Measurements from ENCODE around the gene TLCD3A. TPM values are rescaled to one million over a fixed set of nuclear protein-coding genes. Genes with fewer than 3 reads are reported as not detected.

TLCD3A gene
- total RNA-seq, 4 donors from 2014 or later = 2.2 to 4.4 (median 2.9) TPM

DNA sequence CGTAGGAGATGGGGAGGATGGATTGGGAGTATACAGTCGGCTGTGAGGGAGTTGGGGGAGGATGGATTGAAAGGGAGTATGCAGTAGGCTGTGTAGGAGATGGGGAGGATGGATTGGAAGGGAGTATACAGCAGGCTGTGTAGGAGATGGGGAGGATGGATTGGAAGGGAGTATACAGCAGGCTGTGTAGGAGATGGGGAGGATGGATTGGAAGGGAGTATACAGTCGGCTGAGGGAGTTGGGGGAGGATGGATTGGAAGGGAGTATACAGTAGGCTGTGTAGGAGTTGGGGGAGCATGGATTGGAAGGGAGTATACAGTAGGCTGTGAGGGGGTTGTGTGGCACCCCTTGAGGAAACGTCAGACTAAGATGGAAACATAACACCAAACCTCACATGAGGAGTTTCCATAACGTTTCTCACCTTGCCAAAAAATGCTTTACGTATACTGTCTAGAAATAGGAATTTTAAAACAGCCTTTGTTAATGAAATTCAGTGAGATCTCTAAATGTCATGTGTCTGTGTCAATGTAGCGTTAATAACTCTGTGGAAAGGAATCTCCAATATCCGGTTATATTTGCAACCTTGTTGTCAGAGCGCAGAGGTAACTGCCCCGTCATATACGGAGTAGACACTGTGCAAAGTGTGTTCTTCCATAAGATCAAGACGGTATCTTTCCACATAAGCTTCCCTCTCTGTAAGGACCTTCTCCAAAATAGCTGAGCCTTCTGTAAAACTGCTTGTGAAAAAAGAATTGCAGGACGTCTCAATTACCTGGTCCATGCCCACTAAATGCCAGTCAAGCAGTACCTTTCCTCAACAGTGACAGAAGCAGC, 11.5 kb upstream of the TLCD3A start:
- TF ChIP-seq, protein P1, sequence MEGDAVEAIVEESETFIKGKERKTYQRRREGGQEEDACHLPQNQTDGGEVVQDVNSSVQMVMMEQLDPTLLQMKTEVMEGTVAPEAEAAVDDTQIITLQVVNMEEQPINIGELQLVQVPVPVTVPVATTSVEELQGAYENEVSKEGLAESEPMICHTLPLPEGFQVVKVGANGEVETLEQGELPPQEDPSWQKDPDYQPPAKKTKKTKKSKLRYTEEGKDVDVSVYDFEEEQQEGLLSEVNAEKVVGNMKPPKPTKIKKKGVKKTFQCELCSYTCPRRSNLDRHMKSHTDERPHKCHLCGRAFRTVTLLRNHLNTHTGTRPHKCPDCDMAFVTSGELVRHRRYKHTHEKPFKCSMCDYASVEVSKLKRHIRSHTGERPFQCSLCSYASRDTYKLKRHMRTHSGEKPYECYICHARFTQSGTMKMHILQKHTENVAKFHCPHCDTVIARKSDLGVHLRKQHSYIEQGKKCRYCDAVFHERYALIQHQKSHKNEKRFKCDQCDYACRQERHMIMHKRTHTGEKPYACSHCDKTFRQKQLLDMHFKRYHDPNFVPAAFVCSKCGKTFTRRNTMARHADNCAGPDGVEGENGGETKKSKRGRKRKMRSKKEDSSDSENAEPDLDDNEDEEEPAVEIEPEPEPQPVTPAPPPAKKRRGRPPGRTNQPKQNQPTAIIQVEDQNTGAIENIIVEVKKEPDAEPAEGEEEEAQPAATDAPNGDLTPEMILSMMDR (IDR thresholded peaks at IDR 0.05; ENCODE audit: low read depth) = no peak

DNA sequence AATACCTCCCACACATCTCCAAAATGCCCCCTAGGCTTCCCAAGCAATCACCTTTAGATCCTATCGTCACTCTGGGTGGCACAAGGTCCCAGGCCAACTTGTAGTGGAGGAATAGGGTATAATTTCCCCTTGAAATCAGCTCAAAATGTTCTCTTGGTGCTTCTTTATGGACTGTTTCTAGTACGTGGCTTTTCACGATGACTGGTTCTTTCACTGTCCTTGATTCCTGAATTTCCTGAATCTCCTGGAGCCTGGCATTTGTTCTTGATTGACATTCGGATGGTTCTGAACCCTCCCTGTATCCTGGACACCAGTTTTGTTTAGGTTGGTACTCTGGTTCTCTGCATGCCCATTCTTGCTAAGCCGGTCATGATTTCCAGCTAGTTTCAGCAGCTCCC, 10.9 kb upstream of the TLCD3A start:
- TF ChIP-seq, protein P1 (IDR thresholded peaks at IDR 0.05; ENCODE audit: low read depth) = no peak

DNA sequence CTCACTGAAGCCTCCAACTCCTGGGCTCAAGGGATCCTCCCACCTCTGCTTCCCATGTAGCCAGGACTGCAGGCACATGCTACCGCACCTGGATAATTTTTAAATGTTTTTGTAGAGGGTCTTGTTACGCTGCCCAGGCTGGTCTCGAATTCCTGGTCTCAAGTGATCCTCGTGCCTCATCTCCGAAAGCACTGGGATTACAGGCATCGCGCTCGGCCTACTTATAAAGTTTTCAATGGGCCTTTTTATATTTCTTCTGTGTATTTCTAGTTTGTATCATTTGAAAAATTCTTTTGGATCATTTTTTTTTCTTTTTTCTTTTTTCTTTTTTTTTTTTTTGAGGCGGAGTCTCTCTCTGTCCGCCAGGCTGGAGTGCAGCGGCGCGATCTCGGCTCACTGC, 7.3 kb upstream of the TLCD3A start:
- TF ChIP-seq, protein P1 (IDR thresholded peaks at IDR 0.05; ENCODE audit: low read depth) = no peak

DNA sequence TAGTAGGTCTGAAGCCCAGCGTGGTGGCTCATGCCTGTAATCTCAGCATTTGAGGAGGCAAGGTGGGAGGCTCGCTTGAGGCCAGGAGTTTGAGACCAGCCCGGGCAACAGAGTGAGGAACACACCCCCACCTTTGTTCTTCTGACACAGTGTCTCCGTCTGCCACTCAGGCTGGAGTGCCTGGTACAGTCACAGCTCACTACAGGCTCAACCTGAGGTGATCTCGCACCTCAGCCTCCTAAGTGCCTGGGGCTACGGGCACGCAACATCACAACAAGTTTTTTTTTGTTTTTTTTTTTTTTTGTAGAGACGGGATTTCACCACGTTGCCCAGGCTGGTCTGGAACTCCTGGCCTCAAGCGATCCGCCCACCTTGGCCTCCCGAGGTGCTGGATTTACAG, 6.7 kb upstream of the TLCD3A start:
- TF ChIP-seq, protein P1 (IDR thresholded peaks at IDR 0.05; ENCODE audit: low read depth) = no peak

DNA sequence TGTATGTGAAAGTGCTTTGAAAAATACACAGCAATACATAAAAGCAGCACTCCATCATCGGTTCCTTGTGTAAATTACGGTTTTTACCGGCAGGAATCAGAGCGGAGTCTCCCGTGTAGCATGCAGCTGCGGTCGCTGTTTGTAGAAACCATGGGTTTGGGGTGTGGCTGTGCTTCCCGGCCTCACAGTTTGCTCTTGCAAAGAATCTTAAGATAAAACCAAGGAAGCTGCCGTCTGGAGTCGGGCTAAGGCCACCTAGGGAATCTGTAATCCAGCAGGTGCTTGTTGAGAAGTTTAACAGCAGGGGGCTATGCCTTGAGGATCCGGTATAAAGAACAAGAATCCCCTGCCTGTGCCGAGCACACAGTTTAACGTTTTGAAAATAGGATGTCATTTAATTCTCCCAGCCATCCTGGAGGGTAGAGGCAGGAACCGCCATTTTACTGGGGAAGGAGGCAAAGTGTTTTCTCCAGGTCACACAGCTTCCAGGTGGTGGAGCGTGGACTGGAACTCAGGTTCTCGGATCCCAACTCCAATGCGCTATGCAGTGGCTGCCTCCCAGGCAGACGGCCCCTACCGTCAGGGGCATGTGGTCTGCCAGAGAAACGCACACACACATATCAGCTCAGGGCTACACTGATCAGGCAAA, 6.0 kb upstream of the TLCD3A start:
- TF ChIP-seq, protein P1 (IDR thresholded peaks at IDR 0.05; ENCODE audit: low read depth) = no peak

DNA sequence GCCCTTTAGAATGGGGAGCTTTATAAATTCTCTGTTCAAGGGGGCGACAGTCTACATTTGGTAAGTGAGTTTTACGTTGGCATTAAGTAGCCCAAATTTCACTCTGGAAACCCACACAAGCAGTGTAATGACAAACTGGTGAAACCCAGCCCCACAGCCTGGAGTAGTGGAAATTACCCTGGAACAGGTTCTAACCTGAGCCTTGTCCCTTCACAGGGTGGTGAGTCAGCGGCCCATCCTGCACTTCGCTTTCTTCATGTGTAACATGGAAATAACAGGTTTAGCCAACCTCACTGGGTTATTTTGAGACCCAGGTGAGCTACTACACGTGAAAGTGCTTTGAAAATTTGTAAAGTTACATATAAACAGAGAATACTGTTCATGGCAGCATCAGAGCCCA, 3.5 kb upstream of the TLCD3A start:
- TF ChIP-seq, protein P1 (IDR thresholded peaks at IDR 0.05; ENCODE audit: low read depth) = no peak

DNA sequence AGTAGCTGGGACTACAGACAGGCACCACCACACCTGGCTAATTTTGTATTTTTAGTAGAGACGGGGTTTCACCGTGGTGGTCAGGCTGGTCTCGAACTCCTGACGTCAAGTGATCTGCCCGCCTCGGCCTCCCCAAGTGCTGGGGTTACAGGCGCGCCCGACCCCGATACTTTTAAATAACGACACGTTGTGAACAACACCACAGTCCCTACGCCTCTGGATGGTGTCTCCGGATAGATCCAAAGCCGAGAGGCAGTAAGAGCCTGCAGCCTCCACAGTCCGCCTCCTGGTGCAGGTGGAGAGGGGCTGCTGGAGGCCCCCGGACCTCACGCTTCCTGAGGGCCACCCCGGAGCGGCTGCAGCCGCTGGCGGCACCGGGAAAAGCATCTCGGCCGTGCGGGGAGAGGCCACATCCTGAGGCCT, 741 bp upstream of the TLCD3A start:
- TF ChIP-seq, protein P1 (IDR thresholded peaks at IDR 0.05; ENCODE audit: low read depth) = no peak

Data from subcutaneous adipose tissue (tissue), 4 donors.